ENCODE data around the gene EDC3.

Gene EDC3

DNA sequence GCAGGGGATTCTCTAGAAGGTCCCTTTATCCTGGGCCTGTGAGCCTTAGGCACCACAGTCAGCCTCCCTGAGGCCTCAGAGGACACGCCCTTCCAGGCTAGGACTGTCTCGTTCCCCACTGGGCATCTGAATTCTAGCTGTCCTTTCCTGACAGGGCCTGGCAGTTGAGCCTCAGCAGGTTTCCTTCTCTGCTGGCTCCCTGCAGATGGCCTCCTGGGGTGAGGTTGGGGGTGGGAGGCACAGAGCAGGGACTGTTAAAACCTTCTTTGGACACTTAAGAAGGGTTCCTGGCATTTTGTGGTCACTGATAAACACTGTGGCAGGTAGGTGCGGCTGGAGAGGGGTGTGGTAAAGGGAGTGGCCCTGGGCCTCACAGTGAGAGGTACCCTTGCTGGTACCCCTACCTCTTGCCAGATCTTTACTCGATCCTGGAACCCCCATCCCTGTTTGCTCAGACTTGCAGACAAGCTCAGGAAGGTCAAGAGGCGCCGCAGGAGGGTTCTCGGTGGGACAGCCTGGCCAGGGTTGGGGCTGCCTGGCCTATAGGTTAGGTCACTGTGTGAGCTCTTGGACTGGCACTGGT is 71.7 kb downstream of the EDC3 start:
- no peak for DNase-seq

DNA sequence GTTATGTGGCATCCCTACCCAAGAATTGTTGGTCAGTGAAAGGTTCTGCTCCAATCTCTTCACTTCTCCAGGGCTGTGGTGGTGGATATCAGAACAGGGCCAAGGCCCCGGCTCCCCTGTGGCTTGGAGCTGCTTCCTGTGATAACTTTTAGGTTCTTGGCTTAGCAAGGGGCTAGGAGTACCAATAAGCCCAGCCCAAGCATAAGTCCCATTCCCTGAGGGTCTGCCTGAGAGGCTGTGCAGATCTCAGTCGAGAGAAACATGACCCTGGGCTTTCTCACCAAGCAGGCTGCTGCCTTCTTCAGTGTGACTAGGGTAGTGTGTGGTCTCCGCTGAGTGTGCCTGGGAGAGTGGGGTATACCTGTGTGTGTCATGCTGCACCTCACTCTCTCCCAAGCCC is 73.1 kb downstream of the EDC3 start:
- no peak for DNase-seq

DNA sequence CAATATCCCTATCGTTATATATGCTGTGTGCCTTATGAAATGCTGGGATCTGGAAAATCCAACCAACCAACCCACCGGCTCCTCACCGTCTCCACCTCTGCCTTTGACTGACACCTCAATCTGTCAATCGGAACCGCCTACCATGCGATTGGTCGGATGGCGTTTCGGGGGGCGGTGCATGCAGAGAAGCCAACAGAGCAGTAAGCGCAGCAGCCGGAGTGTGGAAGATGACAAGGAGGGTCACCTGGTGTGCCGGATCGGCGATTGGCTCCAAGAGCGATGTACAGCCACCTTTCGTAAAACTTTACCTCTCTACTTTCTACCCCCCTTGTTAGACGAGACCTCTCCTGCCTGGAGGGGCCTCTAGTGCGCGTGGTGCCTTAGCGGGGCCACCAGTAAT is 73.9 kb downstream of the EDC3 start:
- no peak for DNase-seq

DNA sequence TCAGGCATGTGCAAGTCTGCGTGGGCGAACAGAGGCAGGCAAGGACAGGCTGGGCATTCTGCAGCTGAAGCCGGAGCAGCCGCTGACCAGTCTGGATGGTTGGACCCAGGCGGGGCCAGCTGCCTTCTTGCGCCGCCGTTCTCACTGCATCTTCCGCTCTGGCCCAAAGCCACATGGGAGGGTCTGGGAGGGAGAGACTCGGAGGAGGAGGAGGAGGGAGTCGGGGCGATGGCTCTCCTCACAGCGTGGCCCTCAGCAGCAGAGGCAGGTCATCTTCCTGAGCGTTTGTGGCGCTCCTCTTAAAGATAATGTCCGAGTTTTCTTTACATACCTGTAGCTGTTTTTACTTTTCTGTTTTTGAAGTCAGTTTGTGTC is 74.3 kb downstream of the EDC3 start:
- no peak for DNase-seq

DNA sequence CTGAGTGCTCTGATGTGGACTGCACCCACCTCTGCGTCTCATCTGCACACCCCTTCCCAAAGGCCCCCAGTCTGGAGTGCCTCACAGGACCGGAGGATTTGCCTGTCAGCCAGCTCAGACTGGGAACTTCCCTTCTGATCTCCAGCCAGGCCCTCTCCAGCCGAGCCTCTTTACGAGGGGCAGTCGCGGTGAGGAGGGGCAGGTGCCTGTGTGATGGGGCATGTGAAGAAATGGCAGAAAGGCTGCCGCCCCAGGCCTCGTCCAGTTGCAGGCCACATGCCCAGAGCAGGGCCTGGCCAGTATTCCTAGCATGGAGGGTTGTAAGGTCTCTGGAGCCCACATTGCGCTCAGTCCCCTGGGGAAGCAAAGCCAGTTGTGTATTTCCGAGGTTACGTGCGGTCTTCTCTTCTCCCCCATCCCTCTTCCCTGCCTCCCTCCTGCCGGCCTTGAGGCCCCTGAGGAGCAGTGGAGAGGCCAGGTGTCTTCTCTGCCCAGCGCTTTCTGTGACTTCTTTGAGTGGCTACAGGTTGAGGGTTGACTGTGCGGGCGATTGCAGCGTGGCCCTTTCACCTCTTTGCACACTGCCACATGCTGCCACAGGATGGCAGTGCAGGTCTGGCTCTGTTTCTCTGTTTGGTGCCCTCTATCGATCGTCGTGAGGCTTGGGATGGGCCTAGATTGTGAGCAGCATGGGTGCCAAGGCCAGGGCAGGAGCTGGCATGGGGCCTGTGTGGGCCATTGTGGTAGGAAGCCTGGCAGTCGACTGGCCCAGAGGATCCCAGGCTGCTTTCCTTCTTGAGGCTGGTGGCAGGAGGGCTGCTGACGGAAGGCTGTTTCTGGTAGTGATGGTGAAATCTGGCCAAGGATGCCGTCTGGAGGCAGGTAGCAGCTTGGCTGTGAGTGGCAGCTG is 74.9 kb downstream of the EDC3 start:
- no peak for DNase-seq

DNA sequence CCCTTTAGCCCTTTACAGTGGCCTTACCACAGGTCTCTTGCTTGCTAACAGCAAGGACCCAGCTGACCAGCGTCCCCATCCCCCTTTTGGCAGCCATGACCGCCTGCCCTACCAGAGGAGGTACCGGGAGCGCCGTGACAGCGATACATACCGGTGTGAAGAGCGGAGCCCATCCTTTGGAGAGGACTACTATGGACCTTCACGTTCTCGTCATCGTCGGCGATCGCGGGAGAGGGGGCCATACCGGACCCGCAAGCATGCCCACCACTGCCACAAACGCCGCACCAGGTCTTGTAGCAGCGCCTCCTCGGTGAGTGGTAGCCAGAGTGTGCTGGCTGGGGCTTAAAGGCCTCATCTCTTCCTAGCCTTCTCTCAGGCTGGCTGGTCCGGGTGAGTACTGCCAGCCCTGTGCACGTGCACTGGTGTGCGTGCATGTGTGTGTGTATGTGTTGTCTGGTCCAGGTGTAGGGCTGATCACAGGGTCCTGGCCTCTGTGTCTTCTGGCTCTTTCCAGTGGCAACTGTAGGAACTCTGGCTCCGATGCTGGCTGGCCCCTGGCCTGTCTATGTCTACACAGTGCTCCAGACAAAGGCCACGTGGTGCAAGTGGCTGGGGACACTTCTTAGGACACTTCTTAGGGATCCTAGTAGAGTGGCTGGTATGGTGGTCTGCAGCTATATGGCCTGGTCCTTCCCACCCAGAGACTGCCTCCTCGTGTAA is 75.7 kb downstream of the EDC3 start:
- no peak for DNase-seq

DNA sequence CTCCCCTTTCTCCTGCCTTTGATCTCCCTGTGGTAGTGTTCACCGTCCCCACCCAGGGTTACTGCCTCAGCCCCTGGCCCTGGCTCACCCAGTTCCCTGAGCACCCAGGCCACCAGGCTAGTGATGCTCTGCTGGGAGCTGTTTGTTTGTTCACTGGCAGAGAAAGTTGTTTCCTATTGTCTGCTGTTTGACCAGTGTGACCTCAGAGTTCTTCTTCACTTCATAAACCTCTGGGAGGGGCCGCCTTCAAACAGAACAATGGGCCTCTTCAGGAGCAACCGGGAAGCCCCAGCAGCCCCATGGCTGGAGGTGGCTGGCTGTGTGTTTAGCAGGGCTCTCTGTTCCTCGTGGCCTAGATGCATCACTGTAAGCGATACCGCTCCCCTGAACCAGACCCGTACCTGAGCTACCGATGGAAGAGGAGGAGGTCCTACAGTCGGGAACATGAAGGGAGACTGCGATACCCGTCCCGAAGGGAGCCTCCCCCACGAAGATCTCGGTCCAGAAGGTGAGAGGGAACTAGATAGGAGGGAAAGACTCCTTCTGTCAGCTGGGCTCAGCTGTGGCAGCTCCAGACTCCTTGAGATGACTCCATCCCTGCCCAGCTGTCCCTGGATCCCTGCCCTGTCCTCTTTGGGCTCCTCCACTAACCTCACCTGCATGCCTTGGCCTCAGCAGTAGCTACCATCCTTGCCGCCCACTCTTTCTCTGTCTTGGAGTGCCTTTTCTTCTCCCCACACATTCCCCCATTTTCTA is 76.8 kb downstream of the EDC3 start:
- no peak for DNase-seq

DNA sequence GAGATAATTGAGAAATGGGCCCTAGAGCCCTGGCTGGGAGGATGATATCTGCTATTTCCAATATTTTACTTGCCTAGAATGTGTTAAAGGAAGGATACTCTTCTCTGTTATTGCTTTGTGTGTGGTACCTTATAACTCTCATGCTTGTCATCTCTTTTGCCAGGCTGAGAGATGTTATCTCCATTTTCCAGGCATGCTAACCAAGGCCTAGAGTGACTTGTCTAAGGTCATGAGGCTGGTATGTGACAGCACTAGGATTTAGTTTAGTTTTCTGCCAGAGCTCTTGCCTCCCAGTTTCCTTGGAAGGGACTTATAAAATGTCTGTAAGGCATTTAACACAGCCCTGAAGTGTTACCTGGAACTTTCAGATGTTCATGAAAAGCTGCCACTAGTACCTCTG is 78.8 kb downstream of the EDC3 start:
- DNase-seq, result no peak

DNA sequence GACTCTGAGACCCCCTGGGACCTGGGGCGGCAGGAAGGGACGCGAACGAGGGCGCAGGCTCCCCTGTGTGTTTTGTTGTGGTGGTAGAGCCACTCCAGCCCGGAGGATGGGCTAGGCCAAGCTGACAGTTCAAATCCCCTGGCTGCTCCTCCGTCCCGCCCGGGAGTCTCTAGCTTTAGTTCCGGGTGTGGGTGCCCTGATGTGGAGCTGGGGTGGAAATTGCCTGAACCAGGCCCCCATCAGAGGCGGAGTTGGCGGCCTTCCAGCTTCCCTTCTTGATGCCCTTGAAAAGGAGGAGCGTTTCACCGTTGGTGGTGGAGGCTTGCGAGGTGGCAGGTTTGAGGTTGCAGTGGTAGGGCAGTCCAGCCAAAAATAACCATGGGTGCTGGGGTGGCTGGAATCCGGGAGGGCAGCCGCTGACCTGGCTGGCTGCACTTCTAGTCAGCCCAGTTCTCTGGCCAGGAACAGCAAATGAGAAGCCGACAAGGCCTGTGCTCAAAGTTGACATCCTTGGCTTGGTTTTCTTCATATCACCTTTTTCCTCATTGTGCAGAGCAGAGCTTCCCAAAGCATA is 79.4 kb downstream of the EDC3 start:
- DNase-seq, result peak; percentile 69

DNA sequence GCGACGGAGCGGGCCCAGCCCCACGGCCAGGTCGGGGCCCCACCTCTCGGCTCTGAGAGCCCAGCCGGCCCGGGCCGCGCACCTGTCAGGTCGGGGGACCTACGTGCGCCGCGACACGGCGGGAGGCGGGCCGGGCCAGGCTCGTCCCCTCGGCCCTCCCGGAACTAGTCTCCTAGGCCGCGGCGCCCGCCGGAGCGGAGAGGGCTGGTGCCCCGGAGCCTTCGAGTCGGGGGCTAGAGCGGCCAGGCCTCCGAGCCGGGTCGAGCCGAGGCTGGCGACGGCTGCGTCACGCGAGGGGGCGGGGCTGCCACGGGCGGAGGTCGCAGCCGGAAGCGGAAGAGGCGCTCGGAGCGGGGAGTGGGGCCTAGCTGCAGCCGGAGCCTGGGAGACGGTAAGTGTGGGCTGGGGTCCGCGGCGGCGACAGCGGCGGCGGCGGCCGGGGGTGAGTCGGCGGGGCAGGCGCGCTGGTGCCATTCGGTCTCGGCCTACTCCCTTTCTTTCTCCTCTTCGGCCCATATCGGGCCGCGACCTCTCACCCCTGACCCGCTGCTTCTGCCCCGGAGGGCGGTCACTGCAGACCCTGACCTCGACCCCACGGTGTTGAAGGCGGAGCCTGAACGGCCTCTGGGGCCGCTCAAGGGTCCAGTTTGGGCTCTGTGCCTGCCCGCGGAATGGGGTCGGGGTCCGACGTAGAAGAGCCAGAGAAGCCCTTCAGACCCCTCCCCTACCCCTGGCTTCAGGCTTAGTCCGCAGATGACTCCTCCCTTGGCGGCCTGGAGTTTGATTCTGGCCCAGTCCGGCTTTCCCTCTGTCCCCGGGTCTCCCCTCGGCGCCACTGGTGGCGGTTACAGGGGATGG is 80.1 kb downstream of the EDC3 start, which contains the start of gene CLK3:
Gene CLK3 (plus strand): TSS at position 329 of the 858 bp plus-strand sequence. CDS start 3,361 bp downstream, outside the sequence.
- DNase-seq, result peak; percentile 97

DNA sequence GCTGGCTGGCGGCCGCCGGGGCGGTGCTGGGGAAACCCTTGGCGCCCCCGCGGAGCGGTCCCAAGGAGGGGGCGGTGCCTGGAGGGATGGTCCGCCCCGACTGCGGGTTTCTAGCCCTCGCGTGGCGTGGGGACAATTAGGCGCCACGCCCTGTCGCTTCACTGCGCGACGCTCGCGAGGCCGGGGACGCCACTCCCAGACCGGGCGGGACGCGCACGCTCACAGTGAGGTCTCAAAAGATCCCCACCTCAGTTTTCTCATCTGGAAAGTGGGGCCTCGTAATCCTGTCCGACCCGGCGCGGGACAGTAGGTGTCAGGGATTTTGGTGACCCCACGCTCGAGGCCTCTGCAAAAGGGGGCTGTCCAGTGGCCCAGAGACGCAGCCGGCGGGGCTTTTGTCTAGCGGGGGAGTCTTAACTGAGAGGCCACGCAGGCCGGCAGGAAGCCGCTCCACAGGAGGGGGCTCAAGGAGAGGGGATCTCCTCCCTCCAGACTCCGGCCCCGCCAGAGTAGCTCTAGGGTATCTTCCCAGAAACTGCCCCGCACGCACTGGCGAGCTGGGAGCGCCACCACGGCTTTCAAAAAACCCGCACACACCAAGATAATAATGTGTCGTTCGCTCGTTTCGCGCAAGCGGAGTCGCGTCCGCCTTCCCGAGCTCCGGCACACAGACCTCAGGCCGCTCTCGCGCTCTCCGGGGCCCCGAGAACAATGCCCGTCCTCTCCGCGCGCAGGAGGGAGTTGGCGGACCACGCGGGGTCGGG is 80.9 kb downstream of the EDC3 start:
- DNase-seq, result peak; percentile 92

DNA sequence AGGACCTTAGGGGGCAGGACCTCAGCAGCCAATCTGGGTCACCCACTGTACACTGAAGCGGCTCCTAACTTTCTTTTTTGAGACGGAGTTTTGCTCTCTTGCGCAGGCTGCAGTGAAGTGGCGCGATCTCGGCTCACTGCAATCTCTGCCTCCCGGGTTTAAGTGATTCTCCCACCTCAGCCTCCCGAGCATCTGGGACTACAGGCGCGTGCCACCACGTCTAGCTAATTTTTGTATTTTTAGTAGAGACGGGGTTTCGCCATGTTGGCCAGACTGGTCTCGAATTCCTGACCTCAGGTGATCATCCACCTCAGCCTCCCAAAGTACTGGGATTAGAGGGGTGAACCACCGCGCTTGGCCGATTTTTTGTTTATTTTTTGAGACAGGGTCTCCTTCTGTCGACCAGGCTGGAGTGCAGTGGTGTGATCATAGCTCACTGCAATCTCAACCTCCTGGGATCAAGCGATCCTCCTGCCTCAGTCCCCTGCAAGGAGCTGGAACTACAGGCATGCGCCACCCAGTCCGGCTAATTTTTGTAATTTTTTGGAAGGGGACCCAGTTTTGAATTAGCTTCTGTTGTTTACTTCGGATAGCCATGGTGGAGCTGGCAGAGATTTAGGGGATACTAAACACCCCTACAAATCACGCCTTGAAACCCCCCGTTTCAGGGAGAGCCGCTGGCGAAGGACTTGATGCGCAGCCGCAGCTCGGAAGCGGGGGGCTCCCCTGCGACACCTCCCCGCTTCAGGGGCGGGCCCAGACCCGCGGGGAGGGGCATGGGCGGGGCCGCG is 81.7 kb downstream of the EDC3 start:
- DNase-seq, result no peak

DNA sequence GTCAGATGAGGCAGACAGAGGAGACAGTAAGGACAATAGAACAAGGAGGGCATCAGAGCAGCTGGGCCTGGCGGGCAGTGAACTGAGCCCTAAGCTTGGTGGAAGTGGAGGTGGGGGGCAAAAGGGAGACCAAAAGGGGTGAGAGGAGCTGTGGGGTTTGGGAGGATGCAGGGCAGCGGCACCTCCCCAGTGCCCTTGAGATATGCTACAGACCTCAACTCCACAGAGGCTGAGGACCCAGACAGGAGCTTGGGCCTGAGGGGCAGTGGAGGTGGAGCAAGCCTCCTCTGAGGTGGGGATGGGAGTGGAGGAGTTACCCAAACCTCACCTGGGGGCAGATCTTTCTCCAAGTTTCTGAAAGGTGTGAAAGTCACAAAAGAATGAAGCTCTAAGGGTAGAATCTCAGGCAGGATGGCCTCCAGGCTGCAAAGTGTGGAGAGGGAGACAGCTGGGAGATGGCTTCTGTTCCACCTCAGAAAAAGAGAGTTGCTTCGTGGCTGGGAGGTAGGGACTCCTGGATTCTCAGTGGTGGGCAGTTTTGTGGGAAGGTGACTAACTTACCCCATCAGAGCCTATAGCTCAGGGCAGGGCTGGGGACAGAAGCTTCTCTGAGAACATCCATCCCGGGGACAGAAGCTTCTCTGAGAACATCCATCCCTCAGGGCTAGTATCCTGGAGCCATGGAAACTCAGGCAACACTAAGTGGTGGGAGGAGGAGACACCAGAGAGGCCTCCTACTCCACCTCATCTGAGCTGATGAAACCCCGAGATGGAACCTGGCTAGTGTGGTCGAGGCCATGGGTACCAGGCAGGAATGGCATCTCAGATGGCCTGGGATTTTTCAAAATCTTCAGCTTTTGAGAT is 82.5 kb downstream of the EDC3 start:
- no peak for DNase-seq

DNA sequence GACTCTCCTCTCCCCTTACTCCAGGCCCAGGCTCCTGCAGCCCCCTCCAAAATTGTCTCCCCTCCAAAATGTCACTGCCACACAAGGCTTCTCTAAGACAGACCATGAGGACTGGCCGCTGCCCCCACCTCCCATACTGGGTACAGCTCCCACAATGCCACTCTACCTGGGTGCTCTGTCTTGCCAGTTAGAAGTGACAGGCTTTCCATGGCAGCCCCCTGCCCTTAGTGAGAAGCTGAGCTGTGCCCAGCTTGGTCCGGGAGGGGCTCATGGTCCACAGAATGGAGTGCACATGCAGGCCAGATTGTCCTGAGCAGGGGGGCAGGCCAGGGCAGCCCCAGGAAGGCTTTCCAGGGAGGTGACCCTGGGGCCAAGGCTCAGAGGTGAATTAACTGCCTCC is 83.1 kb downstream of the EDC3 start:
- no peak for DNase-seq

DNA sequence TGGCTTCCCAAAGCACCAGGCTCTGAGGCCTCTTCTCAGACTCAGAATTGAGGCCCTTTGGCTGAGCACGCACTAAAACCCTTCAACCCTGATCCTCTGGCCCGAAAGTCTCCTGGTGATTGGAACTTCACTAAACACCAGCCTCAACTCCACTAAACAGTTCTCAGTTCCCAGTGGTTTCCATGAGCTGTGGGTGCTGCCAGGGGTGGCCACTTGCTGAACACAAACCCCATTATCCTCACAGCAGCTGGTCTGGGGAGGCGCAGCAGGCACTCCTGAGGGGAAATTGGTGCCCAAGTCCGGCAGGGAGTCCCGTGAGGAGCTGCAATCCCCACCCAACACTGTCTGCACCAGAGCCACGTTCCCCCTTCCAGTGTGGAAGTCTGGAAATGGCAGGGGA is 84.0 kb downstream of the EDC3 start:
- DNase-seq, result no peak

DNA sequence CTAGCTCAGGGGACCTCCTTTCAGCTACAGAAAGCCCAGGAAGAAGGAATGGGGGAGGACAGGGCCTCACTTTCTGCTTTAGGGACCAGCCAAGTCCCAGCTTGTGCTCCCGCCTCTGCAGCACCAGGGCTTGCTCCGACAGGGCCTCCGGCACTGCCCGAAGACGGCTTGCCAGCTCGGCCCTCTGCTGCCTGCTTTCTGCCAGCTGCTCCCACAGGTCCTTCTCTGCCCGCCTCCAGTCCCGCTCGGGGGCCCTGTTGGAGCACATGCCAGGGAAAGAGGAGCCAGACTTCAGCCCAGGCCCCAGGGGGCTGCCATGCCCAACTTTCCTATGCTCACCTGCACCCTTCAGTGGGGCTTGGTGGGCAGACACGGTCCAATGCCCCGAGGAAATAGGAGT is 84.5 kb downstream of the EDC3 start:
- no peak for DNase-seq

DNA sequence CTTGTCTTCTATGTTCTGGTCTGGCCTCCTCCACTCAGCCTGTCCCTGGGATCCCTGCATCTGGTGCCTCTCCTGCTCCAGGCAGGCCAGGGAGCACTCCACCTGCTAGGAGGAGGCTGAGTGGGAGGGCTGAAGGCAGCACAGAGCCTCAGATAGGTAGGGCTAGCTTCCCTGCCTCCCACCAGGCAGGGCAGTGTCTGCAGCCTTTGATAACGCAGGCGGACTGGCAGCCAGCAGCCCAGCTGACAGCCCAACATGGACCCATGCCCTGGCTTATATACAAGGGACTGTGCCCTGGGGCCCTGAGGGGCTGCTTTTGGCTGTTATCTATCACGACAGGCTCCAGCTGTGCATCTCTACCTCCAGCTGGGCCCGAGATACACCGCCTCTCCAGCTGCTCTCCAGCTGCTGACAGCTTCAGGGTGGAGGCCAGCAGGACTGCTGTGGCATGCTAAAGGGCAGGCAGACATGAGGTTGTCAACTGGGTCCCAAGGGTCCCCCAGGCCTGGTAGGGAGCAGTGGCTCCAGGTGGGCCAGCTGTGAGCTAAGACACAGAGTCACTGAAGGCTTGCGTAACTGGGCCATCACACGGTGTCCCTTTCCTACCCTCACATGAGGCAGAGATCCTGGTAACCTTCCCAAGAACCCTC is 85.4 kb downstream of the EDC3 start:
- peak; percentile 61 for DNase-seq

DNA sequence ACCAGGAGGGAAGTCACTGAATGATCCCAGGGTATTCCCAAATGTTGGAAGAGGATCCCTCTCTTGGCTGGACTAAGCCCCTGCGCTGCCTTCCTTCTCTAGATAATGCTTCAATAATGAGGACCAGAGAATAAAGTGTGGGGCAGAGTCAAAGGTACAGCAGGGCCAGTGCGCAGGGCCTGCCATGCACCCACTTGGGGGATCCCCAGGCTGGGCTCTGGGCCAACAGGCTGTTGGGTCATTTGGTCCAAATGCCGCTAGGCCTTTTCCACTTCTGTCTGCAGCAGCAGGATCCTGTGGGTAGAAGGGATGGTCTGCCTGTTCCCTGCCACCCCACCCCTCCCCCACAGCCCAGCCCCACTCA is 85.9 kb downstream of the EDC3 start:
- no peak for DNase-seq

DNA sequence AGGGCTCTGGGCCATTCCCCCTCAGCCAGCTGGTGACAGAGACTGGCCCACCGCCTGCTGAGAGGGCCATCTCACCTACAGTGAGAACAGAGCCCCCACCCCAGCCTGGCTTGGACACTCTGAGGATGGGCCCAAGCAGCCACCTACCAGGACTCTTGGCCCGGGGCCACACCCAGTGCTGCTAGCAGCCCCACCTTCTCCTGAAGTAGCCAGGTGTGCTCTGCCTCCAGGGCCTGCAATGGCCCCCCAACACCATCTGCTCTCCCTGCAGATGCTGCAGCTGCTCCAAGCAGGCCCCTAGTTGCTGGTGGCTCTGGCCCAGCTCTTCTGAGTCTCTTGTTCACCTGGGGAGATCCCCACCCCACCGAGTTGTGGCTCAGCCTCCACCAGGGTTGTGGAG is 87.0 kb downstream of the EDC3 start:
- DNase-seq, result no peak

All from right forelimb (tissue), 1 donor.